Measurements from ENCODE around the gene ETFDH. TPM values are rescaled to one million over a fixed set of nuclear protein-coding genes. Genes with fewer than 3 reads are reported as not detected.

Gene ETFDH
- total and polyA plus RNA-seq, 9 of the 15 experiments (the other 6 are each of a cell fraction or from before 2014, with no cell fraction given) = 14.6 to 33.6 (median 25.9) TPM

GRCh38 chr4:158657291-158657690, 14.8 kb upstream of the ETFDH start:
- no peaks in the 10 kb centered on the region for H4K20me1 ChIP-seq (replicated peaks; ENCODE audit: control insufficient read depth, insufficient read depth, low read length)
- no peak for DNase-seq (ENCODE audit: extremely low read depth in 1 of 4, low spot score in 3 of 4)
- H3K4me3 ChIP-seq = no peak overlapping the region
- H3K27me3 ChIP-seq (ENCODE audit: control insufficient read depth in 2 of 2, insufficient read depth in 2 of 2, low read length in 2 of 2) = no peaks in the 10 kb centered on the region
- CTCF ChIA-PET (ENCODE audit: low intra/inter-chr PET ratio) = no interaction called here
- WGBS (ENCODE audit: insufficient coverage, low coverage, missing lambda C conversion rate) = 30% methylated on average over 6 of the region's 11 CpGs
- no peak overlapping the region; a peak in 1 of 4 replicates for H3K9ac ChIP-seq (ENCODE audit: insufficient read depth in 1 of 2, low read depth in 2 of 2, low read length in 2 of 2)
- BruUV-seq (replicated peaks) = no TSS peak
- no peak for FAIRE-seq
- intact Hi-C loops (cut with micrococcal nuclease) = no loop called here
- H3K27ac ChIP-seq (ENCODE audit: extremely low read depth, low read depth, low read length) = no peak overlapping the region
- H3K36me3 ChIP-seq (ENCODE audit: control insufficient read depth, insufficient read depth, low read length) = no peaks in the 10 kb centered on the region
- no peaks in the 10 kb centered on the region for H3K9me1 ChIP-seq (ENCODE audit: control insufficient read depth, insufficient read depth, low read length)
- ATAC-seq = no peak; the same call in 1 of the 3 replicates
- in situ Hi-C loops (cut with MboI) = no loop called here
- peaks cover 0 to 5% of the 10 kb centered on the region in 2 experiments; a peak in 2 of 5 replicates for H3K4me1 ChIP-seq (replicated peaks in 1 of 2; ENCODE audit: control insufficient read depth in 2 of 2, insufficient read depth in 2 of 2, low read length in 2 of 2)
- H3K4me2 ChIP-seq (ENCODE audit: insufficient read depth, low read length) = no peak overlapping the region
- no peaks in the 10 kb centered on the region for H3K9me3 ChIP-seq (replicated peaks; ENCODE audit: control insufficient read depth, insufficient read depth, low read depth, low read length)
- H3K79me2 ChIP-seq (ENCODE audit: control insufficient read depth, insufficient read depth, low read length) = no peaks in the 10 kb centered on the region
- POLR2A ChIA-PET = interaction anchor here (0.9 to 1.8 kb wide), 2 partner anchors 10 to 12 kb away, joined by 3 to 7 read pairs; no protein-coding TSS in a partner anchor
- H2AFZ ChIP-seq (ENCODE audit: low read depth, low read length) = no peak overlapping the region
- TF ChIP-seq, protein P1, sequence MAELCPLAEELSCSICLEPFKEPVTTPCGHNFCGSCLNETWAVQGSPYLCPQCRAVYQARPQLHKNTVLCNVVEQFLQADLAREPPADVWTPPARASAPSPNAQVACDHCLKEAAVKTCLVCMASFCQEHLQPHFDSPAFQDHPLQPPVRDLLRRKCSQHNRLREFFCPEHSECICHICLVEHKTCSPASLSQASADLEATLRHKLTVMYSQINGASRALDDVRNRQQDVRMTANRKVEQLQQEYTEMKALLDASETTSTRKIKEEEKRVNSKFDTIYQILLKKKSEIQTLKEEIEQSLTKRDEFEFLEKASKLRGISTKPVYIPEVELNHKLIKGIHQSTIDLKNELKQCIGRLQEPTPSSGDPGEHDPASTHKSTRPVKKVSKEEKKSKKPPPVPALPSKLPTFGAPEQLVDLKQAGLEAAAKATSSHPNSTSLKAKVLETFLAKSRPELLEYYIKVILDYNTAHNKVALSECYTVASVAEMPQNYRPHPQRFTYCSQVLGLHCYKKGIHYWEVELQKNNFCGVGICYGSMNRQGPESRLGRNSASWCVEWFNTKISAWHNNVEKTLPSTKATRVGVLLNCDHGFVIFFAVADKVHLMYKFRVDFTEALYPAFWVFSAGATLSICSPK (IDR thresholded peaks at IDR 0.05; ENCODE audit: borderline replicate concordance) = no peak
- TF ChIP-seq DEAF1 (CRISPR knock-in tag; IDR thresholded peaks at IDR 0.05) (no peak), ZNF212 (CRISPR knock-in tag; IDR thresholded peaks at IDR 0.05) (no peak), ZEB2 (IDR thresholded peaks at IDR 0.05) (no peak), CBFA2T2 (conservative IDR thresholded peaks at IDR 0.05) (no peak), HOXB6 (CRISPR knock-in tag; IDR thresholded peaks at IDR 0.05; ENCODE audit: borderline replicate concordance) (no peak), NCOA2 (IDR thresholded peaks at IDR 0.05; ENCODE audit: partially characterized antibody in 2 of 2) (no peak), JUN (IDR thresholded peaks at IDR 0.05; ENCODE audit: borderline replicate concordance, low read depth, low read length) (no peak), JUN (CRISPR knock-in tag; IDR thresholded peaks at IDR 0.05; ENCODE audit: borderline replicate concordance) (no peak), TRIM28 (IDR thresholded peaks at IDR 0.05) (no peak), ELK1 (CRISPR knock-in tag; IDR thresholded peaks at IDR 0.05) (no peak)
- TF ChIP-seq, protein P2, sequence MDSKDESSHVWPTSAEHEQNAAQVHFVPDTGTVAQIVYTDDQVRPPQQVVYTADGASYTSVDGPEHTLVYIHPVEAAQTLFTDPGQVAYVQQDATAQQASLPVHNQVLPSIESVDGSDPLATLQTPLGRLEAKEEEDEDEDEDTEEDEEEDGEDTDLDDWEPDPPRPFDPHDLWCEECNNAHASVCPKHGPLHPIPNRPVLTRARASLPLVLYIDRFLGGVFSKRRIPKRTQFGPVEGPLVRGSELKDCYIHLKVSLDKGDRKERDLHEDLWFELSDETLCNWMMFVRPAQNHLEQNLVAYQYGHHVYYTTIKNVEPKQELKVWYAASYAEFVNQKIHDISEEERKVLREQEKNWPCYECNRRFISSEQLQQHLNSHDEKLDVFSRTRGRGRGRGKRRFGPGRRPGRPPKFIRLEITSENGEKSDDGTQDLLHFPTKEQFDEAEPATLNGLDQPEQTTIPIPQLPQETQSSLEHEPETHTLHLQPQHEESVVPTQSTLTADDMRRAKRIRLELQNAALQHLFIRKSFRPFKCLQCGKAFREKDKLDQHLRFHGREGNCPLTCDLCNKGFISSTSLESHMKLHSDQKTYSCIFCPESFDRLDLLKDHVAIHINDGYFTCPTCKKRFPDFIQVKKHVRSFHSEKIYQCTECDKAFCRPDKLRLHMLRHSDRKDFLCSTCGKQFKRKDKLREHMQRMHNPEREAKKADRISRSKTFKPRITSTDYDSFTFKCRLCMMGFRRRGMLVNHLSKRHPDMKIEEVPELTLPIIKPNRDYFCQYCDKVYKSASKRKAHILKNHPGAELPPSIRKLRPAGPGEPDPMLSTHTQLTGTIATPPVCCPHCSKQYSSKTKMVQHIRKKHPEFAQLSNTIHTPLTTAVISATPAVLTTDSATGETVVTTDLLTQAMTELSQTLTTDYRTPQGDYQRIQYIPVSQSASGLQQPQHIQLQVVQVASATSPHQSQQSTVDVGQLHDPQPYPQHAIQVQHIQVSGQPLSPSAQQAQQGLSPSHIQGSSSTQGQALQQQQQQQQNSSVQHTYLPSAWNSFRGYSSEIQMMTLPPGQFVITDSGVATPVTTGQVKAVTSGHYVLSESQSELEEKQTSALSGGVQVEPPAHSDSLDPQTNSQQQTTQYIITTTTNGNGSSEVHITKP (IDR thresholded peaks at IDR 0.05; ENCODE audit: partially characterized antibody) = no peak
- TF ChIP-seq, protein P3, sequence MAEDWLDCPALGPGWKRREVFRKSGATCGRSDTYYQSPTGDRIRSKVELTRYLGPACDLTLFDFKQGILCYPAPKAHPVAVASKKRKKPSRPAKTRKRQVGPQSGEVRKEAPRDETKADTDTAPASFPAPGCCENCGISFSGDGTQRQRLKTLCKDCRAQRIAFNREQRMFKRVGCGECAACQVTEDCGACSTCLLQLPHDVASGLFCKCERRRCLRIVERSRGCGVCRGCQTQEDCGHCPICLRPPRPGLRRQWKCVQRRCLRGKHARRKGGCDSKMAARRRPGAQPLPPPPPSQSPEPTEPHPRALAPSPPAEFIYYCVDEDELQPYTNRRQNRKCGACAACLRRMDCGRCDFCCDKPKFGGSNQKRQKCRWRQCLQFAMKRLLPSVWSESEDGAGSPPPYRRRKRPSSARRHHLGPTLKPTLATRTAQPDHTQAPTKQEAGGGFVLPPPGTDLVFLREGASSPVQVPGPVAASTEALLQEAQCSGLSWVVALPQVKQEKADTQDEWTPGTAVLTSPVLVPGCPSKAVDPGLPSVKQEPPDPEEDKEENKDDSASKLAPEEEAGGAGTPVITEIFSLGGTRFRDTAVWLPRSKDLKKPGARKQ (CRISPR knock-in tag; IDR thresholded peaks at IDR 0.05) = no peak

Data from K562 (cell line).